ENCODE results near the gene SH3GL3.

GRCh38 chr15:83526319-83526718 lies 79.2 kb downstream of the SH3GL3 start:
- TF ChIP-seq CTCF (IDR thresholded peaks at IDR 0.05; ENCODE audit: insufficient read depth, low read length, poor library complexity, severe bottlenecking) (no peak), EZH2phosphoT487 (conservative IDR thresholded peaks at IDR 0.05; ENCODE audit: low read length) (no peak)

Data from SU-DHL-6 (cell line).